GM12892 (cell line): ENCODE results near the gene DAAM1.

Experiments used
- POLR2A ChIP-seq: IDR thresholded peaks from 2 replicates; pipeline ENCODE4 v1.6.1; 2011; ENCODE audit warnings: low read depth, low read length, control low read depth
- POLR2AphosphoS5 ChIP-seq: IDR thresholded peaks from 2 replicates; pipeline ENCODE4 v1.6.1; 2011; ENCODE audit warnings: low read depth, low read length, control low read depth
- TAF1 ChIP-seq: IDR thresholded peaks from 2 replicates; pipeline ENCODE4 v1.6.1; 2011; ENCODE audit warnings: low read depth, mild to moderate bottlenecking, control low read depth, low read length, borderline replicate concordance

DNA sequence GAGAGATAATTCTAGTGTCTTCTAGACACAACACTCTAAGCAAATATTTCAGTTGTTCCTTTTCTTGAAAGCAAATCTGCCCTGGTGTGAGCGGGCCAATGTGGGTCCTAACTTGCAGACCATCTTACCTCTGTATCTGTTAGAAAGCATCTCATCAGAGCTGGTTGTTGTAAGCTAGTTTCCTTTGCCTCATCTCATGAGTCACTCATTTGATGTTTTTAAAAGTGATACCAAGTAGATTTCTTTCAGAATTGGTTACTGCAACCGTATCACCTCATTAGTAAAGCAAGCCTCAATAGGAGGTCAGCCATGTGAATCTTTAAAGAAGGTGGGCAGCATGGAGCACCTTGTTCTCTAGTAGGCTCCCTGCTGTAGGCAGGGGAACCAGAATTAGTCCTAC, 78.6 kb downstream of the DAAM1 start:
- TF ChIP-seq POLR2A (no peak), POLR2AphosphoS5 (no peak), TAF1 (no peak)
